ENCODE data around the gene CARTPT.

GRCh38 chr5:71734141-71734540, 15.1 kb downstream of the CARTPT start:
- TF ChIP-seq, protein P1, sequence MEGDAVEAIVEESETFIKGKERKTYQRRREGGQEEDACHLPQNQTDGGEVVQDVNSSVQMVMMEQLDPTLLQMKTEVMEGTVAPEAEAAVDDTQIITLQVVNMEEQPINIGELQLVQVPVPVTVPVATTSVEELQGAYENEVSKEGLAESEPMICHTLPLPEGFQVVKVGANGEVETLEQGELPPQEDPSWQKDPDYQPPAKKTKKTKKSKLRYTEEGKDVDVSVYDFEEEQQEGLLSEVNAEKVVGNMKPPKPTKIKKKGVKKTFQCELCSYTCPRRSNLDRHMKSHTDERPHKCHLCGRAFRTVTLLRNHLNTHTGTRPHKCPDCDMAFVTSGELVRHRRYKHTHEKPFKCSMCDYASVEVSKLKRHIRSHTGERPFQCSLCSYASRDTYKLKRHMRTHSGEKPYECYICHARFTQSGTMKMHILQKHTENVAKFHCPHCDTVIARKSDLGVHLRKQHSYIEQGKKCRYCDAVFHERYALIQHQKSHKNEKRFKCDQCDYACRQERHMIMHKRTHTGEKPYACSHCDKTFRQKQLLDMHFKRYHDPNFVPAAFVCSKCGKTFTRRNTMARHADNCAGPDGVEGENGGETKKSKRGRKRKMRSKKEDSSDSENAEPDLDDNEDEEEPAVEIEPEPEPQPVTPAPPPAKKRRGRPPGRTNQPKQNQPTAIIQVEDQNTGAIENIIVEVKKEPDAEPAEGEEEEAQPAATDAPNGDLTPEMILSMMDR (IDR thresholded peaks at IDR 0.05 in 4 of 5, conservative IDR thresholded peaks at IDR 0.05 in 1 of 5), result no peak
- no peak for TF ChIP-seq POLR2A (IDR thresholded peaks at IDR 0.05)
